HCT116 (cell line): Measurements from ENCODE around the gene THEMIS. TPM values are rescaled to one million over a fixed set of nuclear protein-coding genes. Genes with fewer than 3 reads are reported as not detected.

Experiments used
- ATAC-seq: fragments of 200-7000 bp; cut with Tn5 transposase; 2 replicates; pipeline ENCODE4 v1.9.1; 2020; ENCODE audit warnings: mild to moderate bottlenecking, moderate library complexity
- BruUV-seq: library from RNA; stranded (reverse); fragments of 400-500 nt; replicated peaks from 2 replicates; lab custom pipeline; 2021; lab: Mats Ljungman, UMichigan
- CTCF ChIA-PET: fragments of 300-600 bp; sonication (Branson Sonifier 250); formaldehyde crosslinking; loops from one replicate; lab custom pipeline; 2021; ENCODE audit warnings: antibody characterized with exemption; lab: Charles Lee
- POLR2A ChIA-PET: fragments of 300-600, 350-600 bp; sonication (Branson Sonifier 250); formaldehyde crosslinking; loops from one replicate; lab custom pipeline; 2021; ENCODE audit warnings: antibody characterized with exemption; lab: Charles Lee
- RAD21 ChIA-PET, 2 experiments: fragments of 300-600 bp; sonication (Branson Sonifier 250); formaldehyde crosslinking; loops; one replicate each; lab custom pipeline; 2023; ENCODE audit warnings: low total read pairs in 2 of 2; ENCODE audit not compliant: uncharacterized antibody in 2 of 2, unreplicated experiment in 2 of 2, low non-redundant PET in 1 of 2; lab: Charles Lee
- DNase-seq: peaks from one replicate; pipeline ENCODE4 v3.0.0-alpha.2; 2010; ENCODE audit warnings: low read depth, low spot score
- H2AFZ ChIP-seq: fragments of 200-600 bp; shearing (Covaris generic), sonication (generic); 2 replicates; pipeline ENCODE4 v1.6.1; 2017; ENCODE audit warnings: low read depth, mixed run types, mixed read lengths, antibody characterized with exemption, low read length; ENCODE audit not compliant: poor library complexity, severe bottlenecking
- H3K27ac ChIP-seq: 2 replicates; pipeline ENCODE4 v1.5.1; 2012; ENCODE audit warnings: low read depth, low read length
- H3K27me3 ChIP-seq: fragments of 200-600 bp; sonication (generic); 2 replicates; pipeline ENCODE4 v1.6.1; 2016; ENCODE audit warnings: mixed run types, low read length, mixed read lengths; ENCODE audit not compliant: insufficient read depth
- H3K36me3 ChIP-seq, 2 experiments: fragments of 200-500 bp in 1 of 2; fragments of 200-600 bp in 1 of 2; sonication (Bioruptor generic) in 1 of 2; sonication (generic) in 1 of 2; 2 replicates each; pipeline versions ENCODE4 v1.5.1 to v1.6.1; 2014 to 2016; ENCODE audit warnings: low read length in 2 of 2, inconsistent platforms in 1 of 2, mixed read lengths in 1 of 2, mixed run types in 1 of 2; ENCODE audit not compliant: insufficient read depth in 2 of 2, control insufficient read depth in 1 of 2
- H3K4me1 ChIP-seq, 2 experiments: fragments of 200-600 bp in 1 of 2; sonication (generic) in 1 of 2; 2 replicates each; pipeline versions ENCODE4 v1.5.1 to v1.6.1; 2012 to 2017; ENCODE audit warnings: low read length in 2 of 2, inconsistent platforms in 1 of 2, mild to moderate bottlenecking in 1 of 2, mixed read lengths in 1 of 2, mixed run types in 1 of 2, moderate library complexity in 1 of 2; ENCODE audit not compliant: insufficient read depth in 2 of 2, control insufficient read depth in 1 of 2
- H3K4me2 ChIP-seq: fragments of 200-600 bp; sonication (generic); 2 replicates; pipeline ENCODE4 v1.6.1; 2017; ENCODE audit warnings: mixed run types, low read length, mixed read lengths
- H3K4me3 ChIP-seq, 2 experiments: fragments of 200-600 bp in 1 of 2; sonication (generic) in 1 of 2; replicated peaks in 1 of 2; 2 replicates each; pipeline ENCODE4 v1.5.1; 2011 to 2016; ENCODE audit warnings: low read length in 2 of 2, control low read depth in 1 of 2, low read depth in 1 of 2, mild to moderate bottlenecking in 1 of 2, mixed read lengths in 1 of 2, mixed run types in 1 of 2
- H3K79me2 ChIP-seq: fragments of 200-600 bp; sonication (generic); 2 replicates; pipeline ENCODE4 v1.6.1; 2017; ENCODE audit warnings: mild to moderate bottlenecking, mixed run types, low read length, moderate library complexity, mixed read lengths; ENCODE audit not compliant: insufficient read depth
- H3K9ac ChIP-seq: fragments of 200-600 bp; sonication (generic); 2 replicates; pipeline ENCODE4 v1.6.1; 2016; ENCODE audit warnings: low read length, mixed read lengths
- H3K9me2 ChIP-seq: fragments of 200-600 bp; sonication (generic), shearing (Covaris generic); 2 replicates; pipeline ENCODE4 v1.6.1; 2017; ENCODE audit warnings: mixed run types, mild to moderate bottlenecking, moderate library complexity; ENCODE audit not compliant: insufficient read depth
- H3K9me3 ChIP-seq, 2 experiments: fragments of 200-500 bp in 1 of 2; fragments of 200-600 bp in 1 of 2; sonication (Bioruptor generic) in 1 of 2; sonication (generic) in 1 of 2; 2 replicates each; pipeline ENCODE4 v1.6.1; 2014 to 2017; ENCODE audit warnings: low read length in 2 of 2, mixed read lengths in 2 of 2, inconsistent platforms in 1 of 2, low read depth in 1 of 2, mild to moderate bottlenecking in 1 of 2, mixed run types in 1 of 2, moderate library complexity in 1 of 2; ENCODE audit not compliant: control insufficient read depth in 1 of 2, insufficient read depth in 1 of 2
- H4K20me1 ChIP-seq: fragments of 200-600 bp; sonication (generic), shearing (Covaris generic); 2 replicates; pipeline ENCODE4 v1.6.1; 2017; ENCODE audit warnings: mixed run types, mild to moderate bottlenecking, moderate library complexity; ENCODE audit not compliant: insufficient read depth
- CBX3 ChIP-seq: IDR thresholded peaks from 2 replicates; pipeline ENCODE4 v1.6.1; 2012; ENCODE audit warnings: low read depth
- CEBPB ChIP-seq: IDR thresholded peaks from 2 replicates; pipeline ENCODE4 v1.6.1; 2012; ENCODE audit warnings: low read depth
- CTCF ChIP-seq, 3 experiments: fragments of 200-600 bp in 1 of 3; sonication (generic) in 1 of 3; IDR thresholded peaks in 2 of 3; conservative IDR thresholded peaks in 1 of 3; 2 replicates each; pipeline ENCODE4 v1.5.1; 2012 to 2017; ENCODE audit warnings: low read depth in 2 of 3, low read length in 2 of 3, antibody characterized with exemption in 1 of 3, borderline replicate concordance in 1 of 3, control low read depth in 1 of 3, mild to moderate bottlenecking in 1 of 3, mixed read lengths in 1 of 3, mixed run types in 1 of 3, moderate library complexity in 1 of 3; ENCODE audit not compliant: insufficient read depth in 1 of 3
- EGR1 ChIP-seq: IDR thresholded peaks from 2 replicates; pipeline ENCODE4 v1.6.1; 2012; ENCODE audit warnings: low read depth
- ELF1 ChIP-seq: IDR thresholded peaks from 2 replicates; pipeline ENCODE4 v1.6.1; 2012; ENCODE audit warnings: low read depth, borderline replicate concordance
- EZH2phosphoT487 ChIP-seq: fragments of 200-600 bp; IDR thresholded peaks from 2 replicates; pipeline ENCODE4 v1.6.1; 2018; ENCODE audit warnings: antibody characterized with exemption, borderline replicate concordance
- FOSL1 ChIP-seq: IDR thresholded peaks from 2 replicates; pipeline ENCODE4 v1.6.1; 2012; ENCODE audit warnings: low read depth
- MAX ChIP-seq: IDR thresholded peaks from 2 replicates; pipeline ENCODE4 v1.6.1; 2012
- POLR2A ChIP-seq: IDR thresholded peaks from 2 replicates; pipeline ENCODE4 v1.7.0; 2011; ENCODE audit warnings: borderline replicate concordance; ENCODE audit not compliant: insufficient read depth, insufficient read length; ENCODE audit errors: extremely low read depth
- POLR2AphosphoS5 ChIP-seq: IDR thresholded peaks from 2 replicates; pipeline ENCODE4 v1.6.1; 2011; ENCODE audit warnings: mild to moderate bottlenecking, low read depth, low read length, moderate library complexity
- SIN3A ChIP-seq: IDR thresholded peaks from 2 replicates; pipeline ENCODE4 v1.6.1; 2012; ENCODE audit warnings: low read depth
- SP1 ChIP-seq: IDR thresholded peaks from 2 replicates; pipeline ENCODE4 v1.6.1; 2012; ENCODE audit warnings: low read depth
- TCF7L2 ChIP-seq: IDR thresholded peaks from 2 replicates; pipeline ENCODE4 v1.7.0; 2011; ENCODE audit warnings: borderline replicate concordance, inconsistent platforms; ENCODE audit not compliant: insufficient read depth, insufficient read length; ENCODE audit errors: extremely low read depth
- ZBTB33 ChIP-seq: IDR thresholded peaks from 2 replicates; pipeline ENCODE4 v1.6.1; 2011; ENCODE audit warnings: mild to moderate bottlenecking, low read length, moderate library complexity; ENCODE audit not compliant: insufficient replicate concordance; ENCODE audit errors: extremely low read depth
- ZFX ChIP-seq: fragments of 450-650 bp; IDR thresholded peaks from 2 replicates; pipeline ENCODE4 v1.6.1; 2017
- ZNF274 ChIP-seq: fragments of 200-500 bp; sonication (Bioruptor generic); IDR thresholded peaks from 2 replicates; pipeline ENCODE4 v1.6.1; 2014; ENCODE audit warnings: mild to moderate bottlenecking, low read depth, low read length, inconsistent platforms
- intact Hi-C: fragments of 100-400 bp; cut with micrococcal nuclease; formaldehyde crosslinking; loops from 2 replicates; pipeline ENCODE4 v1.10.0; 2022
- total RNA-seq: library from RNA; stranded (reverse); gene quantifications from one replicate; pipeline ENCODE4 v1.2.1, GENCODE V29; 2021; ENCODE audit not compliant: unreplicated experiment

Gene THEMIS
- total RNA-seq, 1 experiment from 2014 or later, result 0.20 TPM

GRCh38 chr6:127818149-127818548 is 82.7 kb downstream of the THEMIS start:
- Histone ChIP-seq H3K4me2 (no peak overlapping the region), H3K9me2 (no peaks in the 10 kb centered on the region), H3K36me3 (no peaks in the 10 kb centered on the region), H4K20me1 (no peaks in the 10 kb centered on the region), H3K4me1 (no peaks in the 10 kb centered on the region), H3K27ac (no peak overlapping the region), H3K4me3 (no peak overlapping the region), H3K79me2 (no peaks in the 10 kb centered on the region), H3K9me3 (no peaks in the 10 kb centered on the region; a peak in 1 of 4 replicates), H2AFZ (no peak overlapping the region), H3K27me3 (no peaks in the 10 kb centered on the region), H3K9ac (no peak overlapping the region)
- DNase-seq, result no peak
- ATAC-seq, result no peak
- POLR2A ChIA-PET, result no interaction called here
- TF ChIP-seq SIN3A, result no peak
- no peak for TF ChIP-seq ELF1
- TF ChIP-seq EGR1, result no peak
- no peak for TF ChIP-seq SP1
- TF ChIP-seq ZBTB33, result no peak
- TF ChIP-seq ZFX, result no peak
- no peak for TF ChIP-seq POLR2A
- TF ChIP-seq EZH2phosphoT487, result no peak
- no peak for TF ChIP-seq POLR2AphosphoS5
- RAD21 ChIA-PET, result no interaction called here
- intact Hi-C loops, result no loop called here
- CTCF ChIA-PET, result no interaction called here
- no TSS peak for BruUV-seq

GRCh38 chr6:127816643-127817042 is 84.2 kb downstream of the THEMIS start:
- Histone ChIP-seq H3K79me2 (no peaks in the 10 kb centered on the region), H2AFZ (no peak overlapping the region), H3K4me1 (no peaks in the 10 kb centered on the region), H3K4me2 (no peak overlapping the region), H3K27ac (no peak overlapping the region), H3K9me2 (no peaks in the 10 kb centered on the region), H3K27me3 (no peaks in the 10 kb centered on the region), H3K36me3 (no peaks in the 10 kb centered on the region), H3K9ac (no peak overlapping the region), H3K9me3 (no peaks in the 10 kb centered on the region; a peak in 1 of 4 replicates), H3K4me3 (no peak overlapping the region), H4K20me1 (no peaks in the 10 kb centered on the region)
- CTCF ChIA-PET, result no interaction called here
- POLR2A ChIA-PET, result no interaction called here
- ATAC-seq (no peak), DNase-seq (no peak)
- intact Hi-C loops, result no loop called here
- no peak for TF ChIP-seq CBX3
- TF ChIP-seq ZNF274, result no peak
- no peak for TF ChIP-seq POLR2A
- no peak for TF ChIP-seq MAX
- no peak for TF ChIP-seq SIN3A
- no peak for TF ChIP-seq TCF7L2
- TF ChIP-seq CTCF (IDR thresholded peaks at IDR 0.05 in 2 of 3, conservative IDR thresholded peaks at IDR 0.05 in 1 of 3; ENCODE audit: borderline replicate concordance in 1 of 3, insufficient read depth in 1 of 3, low read depth in 2 of 3, low read length in 2 of 3), result no peak
- TF ChIP-seq CEBPB, result no peak
- TF ChIP-seq FOSL1, result no peak
- no TSS peak for BruUV-seq
- RAD21 ChIA-PET, result no interaction called here
